Omental fat pad (tissue), 4 donors: Measurements from ENCODE around the gene DCC. TPM values are rescaled to one million over a fixed set of nuclear protein-coding genes. Genes with fewer than 3 reads are reported as not detected.

Experiments used
- ATAC-seq: fragments of 150-250 bp; one replicate; pipeline ENCODE4 v1.9.1; 2016; ENCODE audit warnings: mild to moderate bottlenecking, moderate library complexity; ENCODE audit not compliant: low FRiP score
- DNase-seq: peaks from one replicate; pipeline ENCODE4 v3.0.0-alpha.2; 2019; ENCODE audit warnings: low spot score
- small RNA-seq: library from RNA; depleted of rRNA; stranded (forward); fragments of <200 nt; gene quantifications from one replicate; pipeline ENCODE3, GENCODE V24; 2016
- total RNA-seq, 4 donors: library from RNA; depleted of rRNA; stranded (reverse); fragments of >200 nt; gene quantifications; one replicate each; pipeline ENCODE4 v1.1.0, GENCODE V29; 2016
- TF ChIP-seq, protein P1 (sequence below), 3 donors: fragments of 450-650 bp; IDR thresholded peaks; one replicate each; pipeline ENCODE4 v1.5.1; 2016 to 2017; ENCODE audit warnings: antibody characterized with exemption in 3 of 3, mild to moderate bottlenecking in 3 of 3, moderate library complexity in 2 of 3

DCC gene
- total RNA-seq, 4 donors from 2014 or later, result 0.12 to 0.63 TPM; not detected in 2

DNA sequence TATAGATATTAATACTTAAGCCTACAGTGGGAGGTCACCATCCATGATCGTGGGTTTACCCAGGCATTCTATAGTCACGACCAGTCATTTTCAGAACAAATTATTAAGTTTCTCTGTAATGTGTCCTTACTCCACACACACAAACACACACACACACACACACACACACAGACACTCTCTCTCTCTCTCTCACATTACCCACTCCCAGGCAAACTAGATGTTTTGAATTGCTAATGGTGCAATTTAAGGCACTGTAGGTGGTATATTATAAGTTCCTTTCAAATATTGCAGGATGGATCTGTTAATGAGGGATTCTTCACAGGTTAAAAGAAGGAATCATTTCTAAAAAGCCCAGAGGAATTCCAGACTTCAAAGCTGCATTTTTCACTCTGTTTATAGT lies 1226.6 kb downstream of the DCC start:
- TF ChIP-seq, protein P1, sequence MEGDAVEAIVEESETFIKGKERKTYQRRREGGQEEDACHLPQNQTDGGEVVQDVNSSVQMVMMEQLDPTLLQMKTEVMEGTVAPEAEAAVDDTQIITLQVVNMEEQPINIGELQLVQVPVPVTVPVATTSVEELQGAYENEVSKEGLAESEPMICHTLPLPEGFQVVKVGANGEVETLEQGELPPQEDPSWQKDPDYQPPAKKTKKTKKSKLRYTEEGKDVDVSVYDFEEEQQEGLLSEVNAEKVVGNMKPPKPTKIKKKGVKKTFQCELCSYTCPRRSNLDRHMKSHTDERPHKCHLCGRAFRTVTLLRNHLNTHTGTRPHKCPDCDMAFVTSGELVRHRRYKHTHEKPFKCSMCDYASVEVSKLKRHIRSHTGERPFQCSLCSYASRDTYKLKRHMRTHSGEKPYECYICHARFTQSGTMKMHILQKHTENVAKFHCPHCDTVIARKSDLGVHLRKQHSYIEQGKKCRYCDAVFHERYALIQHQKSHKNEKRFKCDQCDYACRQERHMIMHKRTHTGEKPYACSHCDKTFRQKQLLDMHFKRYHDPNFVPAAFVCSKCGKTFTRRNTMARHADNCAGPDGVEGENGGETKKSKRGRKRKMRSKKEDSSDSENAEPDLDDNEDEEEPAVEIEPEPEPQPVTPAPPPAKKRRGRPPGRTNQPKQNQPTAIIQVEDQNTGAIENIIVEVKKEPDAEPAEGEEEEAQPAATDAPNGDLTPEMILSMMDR (IDR thresholded peaks at IDR 0.05), result no peak
- DNase-seq (no peak), ATAC-seq (no peak)

DNA sequence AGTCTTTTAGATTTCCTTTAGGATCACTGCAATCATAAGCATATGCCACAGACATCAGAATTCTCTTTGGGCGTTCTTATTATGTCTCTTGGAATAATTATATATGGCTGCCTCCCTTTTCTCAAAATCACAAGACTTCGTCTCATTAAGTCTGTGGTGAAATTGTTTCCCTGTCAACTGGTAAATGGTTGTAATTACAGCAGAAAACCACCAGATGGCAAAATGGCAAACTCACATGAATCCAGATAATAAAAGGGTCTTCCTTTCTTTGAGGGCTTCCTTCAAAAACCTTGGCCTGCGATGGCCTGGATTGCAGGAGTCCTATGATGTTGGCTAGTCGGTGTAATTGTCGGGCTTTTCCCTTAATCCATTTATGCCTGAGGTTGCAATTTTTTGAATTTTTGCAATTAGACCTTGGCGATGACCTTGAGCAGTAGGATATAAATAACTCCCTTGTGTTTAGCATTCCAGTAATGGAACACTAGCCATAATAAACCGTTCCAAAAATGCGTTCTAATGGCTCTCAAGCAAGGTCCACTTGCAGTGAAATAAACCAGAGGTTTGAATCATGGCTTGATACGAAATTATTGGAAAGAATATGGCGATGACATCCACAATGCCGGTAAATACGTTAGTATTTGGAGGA lies 1228.1 kb downstream of the DCC start:
- no peak for DNase-seq
- TF ChIP-seq, protein P1 (IDR thresholded peaks at IDR 0.05), result peak in 1 of 3 donors; percentile 35
- ATAC-seq, result no peak

Small RNA genes within 50 kb of the gene (small RNA-seq; reads per million reads assigned to genes)
- gene AC011155.1, result not detected
- gene MIR4528, result not detected
